HL-60 (cell line): ENCODE results near the gene RBM28.

Experiments used
- DNase-seq, 2 experiments: peaks; one replicate each; pipeline ENCODE4 v3.0.0-alpha.2; 2010 to 2020; ENCODE audit warnings: low read depth in 1 of 2, low spot score in 1 of 2
- H3K27ac ChIP-seq: fragments of 250-450 bp; sonication (Bioruptor Pico); replicated peaks from 2 replicates; pipeline ENCODE4 v1.5.1; 2020; ENCODE audit warnings: mild to moderate bottlenecking, moderate library complexity
- H3K27me3 ChIP-seq: fragments of 250-450 bp; sonication (Bioruptor Pico); 2 replicates; pipeline ENCODE4 v1.5.1; 2021; ENCODE audit warnings: mild to moderate bottlenecking, moderate library complexity; ENCODE audit not compliant: insufficient read depth, poor library complexity, severe bottlenecking
- H3K4me3 ChIP-seq: replicated peaks from 2 replicates; pipeline ENCODE4 v1.5.1; 2011; ENCODE audit warnings: mild to moderate bottlenecking, control low read depth, low read length; ENCODE audit not compliant: insufficient read depth
- CTCF ChIP-seq: IDR thresholded peaks from one replicate; pipeline ENCODE4 v1.5.1; 2011; ENCODE audit warnings: low read length, control low read depth, inconsistent platforms; ENCODE audit not compliant: insufficient read depth
- GABPA ChIP-seq: IDR thresholded peaks from 2 replicates; pipeline ENCODE4 v1.6.1; 2012; ENCODE audit warnings: low read depth
- POLR2AphosphoS5 ChIP-seq: IDR thresholded peaks from 2 replicates; pipeline ENCODE4 v1.6.1; 2012; ENCODE audit warnings: low read depth
- REST ChIP-seq: IDR thresholded peaks from 2 replicates; pipeline ENCODE4 v1.6.1; 2012; ENCODE audit warnings: low read depth; ENCODE audit not compliant: insufficient replicate concordance
- SPI1 ChIP-seq: IDR thresholded peaks from 2 replicates; pipeline ENCODE4 v1.6.1; 2012; ENCODE audit warnings: low read depth, mild to moderate bottlenecking, borderline replicate concordance

Gene RBM28

GRCh38 chr7:128274246-128274883 lies 69.3 kb downstream of the RBM28 start:
- Histone ChIP-seq H3K27ac (no peak overlapping the region), H3K4me3 (no peak overlapping the region), H3K27me3 (no peaks in the 10 kb centered on the region)
- TF ChIP-seq REST (no peak), SPI1 (no peak), POLR2AphosphoS5 (no peak), CTCF (no peak), GABPA (no peak)
- DNase-seq, result no peak

- H3K4me3 ChIP-seq, result no peak overlapping the region
- DNase-seq, result no peak
- H3K27ac ChIP-seq, result no peak overlapping the region
- TF ChIP-seq POLR2AphosphoS5 (no peak), SPI1 (no peak), CTCF (no peak), REST (no peak), GABPA (no peak)
- H3K27me3 ChIP-seq, result no peaks in the 10 kb centered on the region
Measured at GRCh38 chr7:128271942-128272481, 71.7 kb downstream of the RBM28 start.

GRCh38 chr7:128271471-128271941 lies 72.2 kb downstream of the RBM28 start:
- no peak overlapping the region for H3K4me3 ChIP-seq
- H3K27ac ChIP-seq, result no peak overlapping the region
- DNase-seq, result no peak
- TF ChIP-seq GABPA (no peak), SPI1 (no peak)
- no peaks in the 10 kb centered on the region for H3K27me3 ChIP-seq

GRCh38 chr7:128270826-128271272 lies 72.9 kb downstream of the RBM28 start:
- H3K27ac ChIP-seq, result no peak overlapping the region
- no peak overlapping the region for H3K4me3 ChIP-seq
- H3K27me3 ChIP-seq, result no peaks in the 10 kb centered on the region
- TF ChIP-seq CTCF (no peak), POLR2AphosphoS5 (no peak), SPI1 (no peak), GABPA (no peak), REST (no peak)
- DNase-seq, result no peak
